Pancreas (tissue), 10 donors: ENCODE measurements around the gene WDR86. TPM values are rescaled to one million over a fixed set of nuclear protein-coding genes. Genes with fewer than 3 reads are reported as not detected.

Experiments used
- ATAC-seq, 4 donors: fragments of 200-7000 bp; cut with Tn5 transposase; one replicate each; pipeline versions ENCODE4 v1.8.0 to v1.9.1; 2020; ENCODE audit warnings: mild to moderate bottlenecking in 4 of 4, moderate library complexity in 4 of 4
- DNase-seq, 6 donors: peaks; one replicate each; pipeline ENCODE4 v3.0.0-alpha.2; 2020
- FAIRE-seq: peaks from 2 replicates; lab custom pipeline; 2012; peaks lifted over from hg19 to GRCh38; lab: Jason Lieb, UNC
- H3K27ac ChIP-seq, 4 donors: fragments of 200-600 bp; sonication (generic); 1 replicate in 3 of 4; 2 replicates in 1 of 4; pipeline versions ENCODE4 v1.5.0 to v1.8.0; 2020
- H3K27me3 ChIP-seq, 4 donors: fragments of 200-600 bp; one replicate each; pipeline ENCODE4 v1.8.0; 2021
- H3K36me3 ChIP-seq, 3 donors: fragments of 200-600 bp; sonication (generic) in 1 of 3; one replicate each; pipeline versions ENCODE4 v1.5.0 to v1.8.0; 2020 to 2021
- H3K4me1 ChIP-seq, 3 donors: fragments of 200-600 bp; one replicate each; pipeline ENCODE4 v1.8.0; 2021
- H3K4me3 ChIP-seq, 4 donors: fragments of 200-600 bp; sonication (generic) in 2 of 4; one replicate each; pipeline versions ENCODE4 v1.5.0 to v1.8.0; 2020 to 2021
- H3K9me3 ChIP-seq, 4 donors: fragments of 200-600 bp; one replicate each; pipeline ENCODE4 v1.8.0; 2021
- CTCF ChIP-seq, 4 donors: fragments of 200-600 bp; sonication (generic) in 3 of 4; IDR thresholded peaks; one replicate each; pipeline versions ENCODE4 v1.5.0 to v1.8.0; 2021; ENCODE audit warnings: antibody characterized with exemption in 4 of 4
- WGBS, 2 donors: extraction: QIAGEN DNeasy Blood & Tissue Kit; methylation state at CpG; one replicate each; pipeline ENCODE4 v1.1.7; 2013; 5-methylcytosine and 5-hydroxymethylcytosine counted together
- intact Hi-C, 3 donors: fragments of 100-400 bp; cut with DNase I; formaldehyde crosslinking; loops; one replicate each; pipeline versions ENCODE4 v1.11.1 to v1.14.2; 2022
- polyA plus RNA-seq, 2 donors: library from polyadenylated mRNA; stranded (reverse); fragments of 200-250 nt; gene quantifications; one replicate each; pipeline ENCODE4 v1.2.3, GENCODE V29; 2013
- total RNA-seq, 6 donors: library from RNA; stranded (reverse); fragmentation: NEBNext Ultra II Directional in 4 of 6; extraction: Animal tissue kit (Norgen Biotek cat#: 25700) in 4 of 6; gene quantifications; one replicate each; pipeline versions ENCODE4 v1.2.1 to v1.2.4, GENCODE V29; 2021 to 2023
- donor health status: healthy with polysubstance abuse.
- donor health status: DM: no; HTN: no; CAD: no; lungs with moderate emphysema.
- donor health status: DM: no; HTN: no; CAD: no.
- donor health status: control.
- donor health status: control.
- donor health status: Bipolar disorder and iron deficiency.
- donor health status: DM: yes; HTN: yes; CAD: no.
- donor health status: DM: no; HTN: no; CAD: no.
- donor health status: DM: no; HTN: no; CAD: no.
- donor health status: DM: yes; HTN: yes; CAD: no.

The WDR86 gene
- total and polyA plus RNA-seq, 8 donors, result 0.28 to 1.7 (median 1.0) TPM

DNA sequence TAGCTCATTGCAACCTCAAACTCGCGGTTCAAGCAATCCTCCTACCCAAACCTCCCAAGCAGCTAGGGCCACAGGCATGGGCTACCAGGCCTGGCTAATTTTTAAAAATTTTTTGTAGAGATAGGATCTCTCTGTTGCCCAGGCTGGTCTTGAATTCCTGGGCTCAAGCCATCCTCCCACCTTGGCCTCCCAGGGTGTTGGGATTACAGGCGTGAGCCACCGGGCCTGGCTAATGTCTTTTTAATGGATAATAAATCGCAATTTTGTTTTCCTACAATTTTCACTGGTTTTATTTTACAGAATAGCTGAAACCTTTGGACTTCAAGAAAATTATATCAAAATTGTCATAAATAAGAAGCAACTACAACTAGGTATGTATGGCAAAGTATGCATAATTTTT is 57.3 kb downstream of the WDR86 start:
- no peak for FAIRE-seq
- no peak for DNase-seq
- no peak for TF ChIP-seq CTCF (IDR thresholded peaks at IDR 0.05)
- 74 to 95% methylated on average over 5 of the region's 5 CpGs for WGBS, 2 donors
- H3K4me1 ChIP-seq, result peaks cover 0 to 17% (median 4%) of the 10 kb centered on the region in 3 donors
- no peak for ATAC-seq
- H3K27ac ChIP-seq, result no peak overlapping the region
- no peaks in the 10 kb centered on the region for H3K9me3 ChIP-seq
- H3K36me3 ChIP-seq, result peaks cover 0 to 49% (median 24%) of the 10 kb centered on the region in 3 donors
- H3K4me3 ChIP-seq, result no peak overlapping the region
- intact Hi-C loops, result loop anchor here in 1 of 3 donors (5.0 kb wide), 1 partner anchor 35 kb away; no protein-coding TSS in a partner anchor
- no peaks in the 10 kb centered on the region for H3K27me3 ChIP-seq

- Histone ChIP-seq H3K36me3 (peaks cover 0 to 44% (median 18%) of the 10 kb centered on the region in 3 donors), H3K27me3 (no peaks in the 10 kb centered on the region), H3K4me3 (no peak overlapping the region), H3K27ac (no peak overlapping the region), H3K4me1 (peaks cover 0 to 17% (median 4%) of the 10 kb centered on the region in 3 donors), H3K9me3 (no peaks in the 10 kb centered on the region)
- FAIRE-seq (no peak), ATAC-seq (no peak), DNase-seq (no peak)
- 79 to 84% methylated on average over 6 of the region's 6 CpGs for WGBS, 2 donors
- no peak for TF ChIP-seq CTCF (IDR thresholded peaks at IDR 0.05)
- intact Hi-C loops, result loop anchor here in 2 of 3 donors (2.0 to 5.0 kb wide), 2 partner anchors 35 to 37 kb away; no protein-coding TSS in a partner anchor
Measured at GRCh38 chr7:151351967-151352366, 57.9 kb downstream of the WDR86 start.

- 50 to 62% methylated on average over 8 of the region's 8 CpGs for WGBS, 2 donors
- ATAC-seq, result peak in 1 of 4 donors; percentile 18
- Histone ChIP-seq H3K27ac (no peak overlapping the region), H3K4me3 (no peak overlapping the region), H3K36me3 (peaks cover 0 to 42% (median 15%) of the 10 kb centered on the region in 3 donors), H3K4me1 (peaks cover under 1 to 20% (median 4%) of the 10 kb centered on the region in 3 donors), H3K27me3 (no peaks in the 10 kb centered on the region), H3K9me3 (no peaks in the 10 kb centered on the region)
- intact Hi-C loops, result loop anchor here in 2 of 3 donors (2.0 to 5.0 kb wide), 2 partner anchors 34 to 36 kb away; no protein-coding TSS in a partner anchor
- no peak for DNase-seq
- FAIRE-seq, result no peak
- TF ChIP-seq CTCF (IDR thresholded peaks at IDR 0.05), result no peak
Measured at GRCh38 chr7:151351027-151351426, 58.8 kb downstream of the WDR86 start.

DNA sequence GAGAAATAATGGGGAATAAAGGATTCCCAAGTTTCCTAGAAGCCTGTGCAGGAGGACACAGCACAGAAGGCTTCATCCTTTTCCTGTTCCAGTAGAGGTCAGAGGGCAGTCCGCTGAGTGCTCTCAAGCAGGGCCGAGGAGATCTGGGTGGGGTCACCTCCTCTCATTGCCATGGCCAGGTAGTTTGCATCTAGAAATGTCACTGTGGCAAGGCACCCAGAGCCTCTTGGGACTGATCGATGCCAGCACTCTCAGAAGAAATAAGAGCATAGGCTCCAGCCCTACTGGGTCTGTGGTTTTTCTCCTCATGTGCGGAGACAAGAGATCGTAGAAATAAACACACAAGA is 60.4 kb downstream of the WDR86 start:
- peak; percentile 43 to 61 (median 54) for ATAC-seq
- Histone ChIP-seq H3K4me1 (peaks cover 4 to 25% (median 6%) of the 10 kb centered on the region in 3 donors), H3K27me3 (no peaks in the 10 kb centered on the region), H3K9me3 (no peaks in the 10 kb centered on the region), H3K27ac (peak overlapping the region; percentile 64 to 95 (median 74)), H3K4me3 (peak overlapping the region in 2 of 4 donors; percentile 39 to 43), H3K36me3 (peaks cover 0 to 39% (median 10%) of the 10 kb centered on the region in 3 donors)
- peak in 2 of 6 donors; percentile 20 to 26 for DNase-seq
- no peak for FAIRE-seq
- WGBS, 2 donors, result 30 to 36% methylated on average over 5 of the region's 5 CpGs
- intact Hi-C loops, result no loop called here
- TF ChIP-seq CTCF (IDR thresholded peaks at IDR 0.05), result no peak

DNA sequence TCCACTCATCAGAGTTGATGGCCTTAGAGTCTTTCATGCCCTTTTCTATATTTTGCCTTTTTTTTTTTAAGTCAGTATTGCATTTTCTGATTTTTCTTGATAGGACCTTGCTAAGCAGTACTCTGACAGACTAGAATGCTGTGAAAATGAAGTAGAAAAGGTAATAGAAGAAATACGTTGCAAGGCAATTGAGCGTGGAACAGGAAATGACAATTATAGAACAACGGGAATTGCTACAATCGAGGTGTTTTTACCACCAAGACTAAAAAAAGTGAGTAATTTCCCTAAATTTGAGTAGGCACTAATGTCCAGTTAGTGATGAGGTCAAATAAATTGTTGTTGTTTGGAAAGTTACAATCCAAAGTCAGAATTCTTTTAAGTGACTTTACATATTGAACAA is 60.9 kb downstream of the WDR86 start:
- DNase-seq (no peak), ATAC-seq (no peak), FAIRE-seq (no peak)
- no peaks in the 10 kb centered on the region for H3K9me3 ChIP-seq
- H3K4me1 ChIP-seq, result peaks cover 4 to 25% (median 6%) of the 10 kb centered on the region in 3 donors
- H3K36me3 ChIP-seq, result peaks cover 0 to 39% (median 10%) of the 10 kb centered on the region in 3 donors
- H3K4me3 ChIP-seq, result peak overlapping the region in 2 of 4 donors; percentile 39 to 43
- peak overlapping the region in 3 of 4 donors; percentile 68 to 95 (median 80) for H3K27ac ChIP-seq
- WGBS, 2 donors, result 78 to 81% methylated on average over 4 of the region's 4 CpGs
- no peak for TF ChIP-seq CTCF (IDR thresholded peaks at IDR 0.05)
- intact Hi-C loops, result no loop called here
- no peaks in the 10 kb centered on the region for H3K27me3 ChIP-seq
